Osteoblast (primary cell): ENCODE data around the gene TMEM178B. TPM values are rescaled to one million over a fixed set of nuclear protein-coding genes. Genes with fewer than 3 reads are reported as not detected.

Experiments used
- DNase-seq: peaks from one replicate; pipeline ENCODE4 v3.0.0; 2011; ENCODE audit warnings: low spot score, mixed read lengths; ENCODE audit not compliant: insufficient read length; ENCODE audit errors: missing footprints
- H2AFZ ChIP-seq: 2 replicates; pipeline ENCODE4 v1.6.0; 2011; ENCODE audit warnings: mild to moderate bottlenecking, low read length
- H3K27ac ChIP-seq: 2 replicates; pipeline ENCODE4 v1.5.1; 2011; ENCODE audit warnings: mild to moderate bottlenecking, low read depth, low read length, moderate library complexity
- H3K27me3 ChIP-seq: 2 replicates; pipeline ENCODE4 v1.6.0; 2012; ENCODE audit warnings: mild to moderate bottlenecking, control low read depth, inconsistent platforms, low read length, moderate library complexity; ENCODE audit not compliant: insufficient read depth
- H3K36me3 ChIP-seq: 2 replicates; pipeline ENCODE4 v1.5.1; 2011; ENCODE audit warnings: mild to moderate bottlenecking, low read length, control low read depth, moderate library complexity; ENCODE audit not compliant: insufficient read depth
- H3K4me1 ChIP-seq: 2 replicates; pipeline ENCODE4 v1.5.1; 2011; ENCODE audit warnings: mild to moderate bottlenecking, low read length, control low read depth, moderate library complexity; ENCODE audit not compliant: insufficient read depth
- H3K4me2 ChIP-seq: 2 replicates; pipeline ENCODE4 v1.6.0; 2011; ENCODE audit warnings: mild to moderate bottlenecking, low read length; ENCODE audit not compliant: insufficient read depth
- H3K4me3 ChIP-seq: fragments of 200-600 bp; sonication (generic); 3 replicates; pipeline ENCODE4 v1.5.1; 2012; ENCODE audit warnings: mild to moderate bottlenecking, low read length, inconsistent platforms; ENCODE audit not compliant: insufficient read depth
- H3K79me2 ChIP-seq: 2 replicates; pipeline ENCODE4 v1.6.0; 2012; ENCODE audit warnings: mild to moderate bottlenecking, low read length, control low read depth, inconsistent platforms; ENCODE audit not compliant: insufficient read depth
- H3K9me3 ChIP-seq: 2 replicates; pipeline ENCODE4 v1.5.1; 2011; ENCODE audit warnings: low read depth, low read length, control low read depth
- H4K20me1 ChIP-seq: 2 replicates; pipeline ENCODE4 v1.6.0; 2012; ENCODE audit warnings: mild to moderate bottlenecking, low read length, control low read depth; ENCODE audit not compliant: insufficient read depth
- CTCF ChIP-seq: IDR thresholded peaks from 2 replicates; pipeline ENCODE4 v1.5.1; 2011; ENCODE audit warnings: mild to moderate bottlenecking, low read depth, low read length, moderate library complexity; ENCODE audit errors: extremely low read depth
- total RNA-seq: library from RNA; depleted of rRNA; stranded (reverse); fragments of >200 nt; gene quantifications from 2 replicates; pipeline ENCODE4 v1.2.3, GENCODE V29; 2012

Gene TMEM178B
- total RNA-seq, 1 donor = 1.1 TPM

- TF ChIP-seq CTCF = no peak
- no peak overlapping the region for H3K4me2 ChIP-seq
- H3K27me3 ChIP-seq = no peaks in the 10 kb centered on the region
- no peaks in the 10 kb centered on the region for H3K36me3 ChIP-seq
- no peaks in the 10 kb centered on the region for H3K4me1 ChIP-seq
- H3K27ac ChIP-seq = no peak overlapping the region
- no peak for DNase-seq
- no peaks in the 10 kb centered on the region for H4K20me1 ChIP-seq
- no peak overlapping the region for H3K4me3 ChIP-seq
- no peak overlapping the region for H2AFZ ChIP-seq
- no peaks in the 10 kb centered on the region for H3K79me2 ChIP-seq
- H3K9me3 ChIP-seq = no peaks in the 10 kb centered on the region
Measured at GRCh38 chr7:141481971-141482370, 408.1 kb downstream of the TMEM178B start.

- TF ChIP-seq CTCF = no peak
- H3K79me2 ChIP-seq = no peaks in the 10 kb centered on the region
- no peak overlapping the region for H3K4me3 ChIP-seq
- H3K4me2 ChIP-seq = no peak overlapping the region
- H4K20me1 ChIP-seq = no peaks in the 10 kb centered on the region
- no peaks in the 10 kb centered on the region for H3K4me1 ChIP-seq
- H3K27me3 ChIP-seq = no peaks in the 10 kb centered on the region
- H3K27ac ChIP-seq = no peak overlapping the region
- no peaks in the 10 kb centered on the region for H3K9me3 ChIP-seq
- no peak overlapping the region for H2AFZ ChIP-seq
- no peaks in the 10 kb centered on the region for H3K36me3 ChIP-seq
- no peak for DNase-seq
Measured at GRCh38 chr7:141483044-141483443, 409.2 kb downstream of the TMEM178B start.

- Histone ChIP-seq H3K4me3 (no peak overlapping the region), H3K36me3 (no peaks in the 10 kb centered on the region), H3K9me3 (no peaks in the 10 kb centered on the region), H4K20me1 (no peaks in the 10 kb centered on the region), H3K79me2 (no peaks in the 10 kb centered on the region), H3K27ac (no peak overlapping the region), H3K4me2 (no peak overlapping the region), H2AFZ (no peak overlapping the region), H3K4me1 (no peaks in the 10 kb centered on the region), H3K27me3 (no peaks in the 10 kb centered on the region)
- no peak for TF ChIP-seq CTCF
- DNase-seq = no peak
Measured at GRCh38 chr7:141484907-141485306, 411.0 kb downstream of the TMEM178B start.

- H3K36me3 ChIP-seq = no peaks in the 10 kb centered on the region
- no peak overlapping the region for H3K4me3 ChIP-seq
- no peak for DNase-seq
- H3K4me1 ChIP-seq = no peaks in the 10 kb centered on the region
- no peaks in the 10 kb centered on the region for H3K79me2 ChIP-seq
- H3K9me3 ChIP-seq = no peaks in the 10 kb centered on the region
- no peaks in the 10 kb centered on the region for H3K27me3 ChIP-seq
- no peak overlapping the region for H2AFZ ChIP-seq
- no peak overlapping the region for H3K4me2 ChIP-seq
- H4K20me1 ChIP-seq = no peaks in the 10 kb centered on the region
- TF ChIP-seq CTCF = no peak
- no peak overlapping the region for H3K27ac ChIP-seq
Measured at GRCh38 chr7:141486959-141487358, 413.1 kb downstream of the TMEM178B start.
